H1 (cell line): ENCODE data around the gene RNASE11. TPM values are rescaled to one million over a fixed set of nuclear protein-coding genes. Genes with fewer than 3 reads are reported as not detected.

Source experiments
- CTCF ChIA-PET: fragments of 300-600 bp; sonication (Branson Sonifier 250); formaldehyde crosslinking; loops from one replicate; lab custom pipeline; 2021; ENCODE audit not compliant: partially characterized antibody; lab: Charles Lee
- POLR2A ChIA-PET: fragments of 300-600 bp; sonication (Branson Sonifier 250); formaldehyde crosslinking; loops from one replicate; lab custom pipeline; 2021; ENCODE audit warnings: inconsistent platforms; ENCODE audit not compliant: partially characterized antibody; lab: Charles Lee
- DNase-seq, 2 experiments: peaks; one replicate each; pipeline versions ENCODE4 v3.0.0 to v3.0.0-alpha.2; 2010 to 2022; ENCODE audit warnings: low spot score in 2 of 2, low read depth in 1 of 2, mixed read lengths in 1 of 2
- FAIRE-seq: peaks from 2 replicates; lab custom pipeline; 2011; peaks lifted over from hg19 to GRCh38; lab: Jason Lieb, UNC
- H2AFZ ChIP-seq: 2 replicates; pipeline ENCODE4 v1.8.1; 2012; ENCODE audit warnings: low read length, inconsistent platforms
- H2AK5ac ChIP-seq: 2 replicates; pipeline ENCODE4 v1.6.1; 2013; ENCODE audit warnings: low read depth, low read length
- H2BK120ac ChIP-seq: replicated peaks from 2 replicates; pipeline ENCODE3; 2013; ENCODE audit warnings: low read depth, low read length, inconsistent platforms
- H2BK12ac ChIP-seq: 2 replicates; pipeline ENCODE4 v1.6.1; 2013; ENCODE audit warnings: low read depth, low read length
- H2BK15ac ChIP-seq: 2 replicates; pipeline ENCODE4 v1.6.1; 2013; ENCODE audit warnings: low read length
- H2BK20ac ChIP-seq: 2 replicates; pipeline ENCODE4 v1.6.1; 2013; ENCODE audit warnings: low read length
- H2BK5ac ChIP-seq: 2 replicates; pipeline ENCODE4 v1.6.1; 2013; ENCODE audit warnings: low read depth, low read length
- H3K14ac ChIP-seq: 2 replicates; pipeline ENCODE4 v1.6.1; 2013; ENCODE audit warnings: inconsistent platforms; ENCODE audit not compliant: insufficient read length
- H3K18ac ChIP-seq: 2 replicates; pipeline ENCODE4 v1.6.1; 2013; ENCODE audit warnings: low read length; ENCODE audit errors: extremely low read depth
- H3K23ac ChIP-seq: 2 replicates; pipeline ENCODE4 v1.6.1; 2013; ENCODE audit warnings: inconsistent platforms; ENCODE audit not compliant: insufficient read length
- H3K23me2 ChIP-seq: 2 replicates; pipeline ENCODE4 v1.6.1; 2013; ENCODE audit warnings: low read depth, low read length
- H3K27ac ChIP-seq: 2 replicates; pipeline ENCODE4 v1.6.1; 2011; ENCODE audit warnings: low read depth, low read length, inconsistent platforms
- H3K27me3 ChIP-seq, 4 experiments: replicated peaks in 1 of 4; 1 replicate in 1 of 4; 2 replicates in 3 of 4; pipeline versions ENCODE4 v1.6.1 to v1.8.1; 2011 to 2013; ENCODE audit warnings: low read length in 3 of 4, mild to moderate bottlenecking in 3 of 4, inconsistent platforms in 2 of 4, mixed read lengths in 2 of 4, moderate library complexity in 1 of 4; ENCODE audit not compliant: control insufficient read depth in 3 of 4, insufficient read depth in 3 of 4; ENCODE audit errors: extremely low read depth in 1 of 4
- H3K36me3 ChIP-seq, 4 experiments: 2 replicates each; pipeline versions ENCODE4 v1.6.1 to v1.8.1; 2011 to 2013; ENCODE audit warnings: mild to moderate bottlenecking in 4 of 4, low read length in 3 of 4, moderate library complexity in 2 of 4, control low read depth in 1 of 4, inconsistent platforms in 1 of 4; ENCODE audit not compliant: insufficient read depth in 4 of 4, control insufficient read depth in 2 of 4
- H3K4ac ChIP-seq: replicated peaks from 2 replicates; pipeline ENCODE3; 2013; ENCODE audit warnings: low read length, low read depth, mixed read lengths, inconsistent platforms; ENCODE audit not compliant: insufficient read length
- H3K4me1 ChIP-seq, 4 experiments: replicated peaks in 1 of 4; 1 replicate in 1 of 4; 2 replicates in 3 of 4; pipeline versions ENCODE4 v1.6.1 to v1.8.1; 2011 to 2013; ENCODE audit warnings: low read length in 3 of 4, inconsistent platforms in 2 of 4, mixed read lengths in 1 of 4; ENCODE audit not compliant: insufficient read depth in 4 of 4, control insufficient read depth in 3 of 4
- H3K4me2 ChIP-seq, 2 experiments: 2 replicates each; pipeline versions ENCODE4 v1.6.1 to v1.8.1; 2011 to 2013; ENCODE audit warnings: low read depth in 2 of 2, low read length in 2 of 2, control low read depth in 1 of 2, inconsistent platforms in 1 of 2, mild to moderate bottlenecking in 1 of 2; ENCODE audit not compliant: insufficient read depth in 1 of 2
- H3K4me3 ChIP-seq, 4 experiments: fragments of 200-600, 300-600 bp in 1 of 4; sonication (generic), shearing (Covaris generic), sonication (Bioruptor Twin) in 1 of 4; 2 replicates each; pipeline versions ENCODE4 v1.5.1 to v1.8.1; 2011 to 2016; ENCODE audit warnings: low read length in 4 of 4, low read depth in 3 of 4, control low read depth in 2 of 4, inconsistent platforms in 2 of 4, mild to moderate bottlenecking in 2 of 4, mixed read lengths in 1 of 4, moderate library complexity in 1 of 4; ENCODE audit not compliant: insufficient read depth in 2 of 4; ENCODE audit errors: extremely low read depth in 1 of 4
- H3K56ac ChIP-seq: replicated peaks from 2 replicates; pipeline ENCODE3; 2013; ENCODE audit warnings: low read depth, mild to moderate bottlenecking, mixed read lengths, low read length, inconsistent platforms; ENCODE audit not compliant: insufficient read length
- H3K79me1 ChIP-seq: 2 replicates; pipeline ENCODE4 v1.6.1; 2013; ENCODE audit warnings: low read depth, low read length, control low read depth
- H3K79me2 ChIP-seq, 2 experiments: 2 replicates each; pipeline versions ENCODE4 v1.6.1 to v1.8.1; 2012 to 2013; ENCODE audit warnings: low read length in 2 of 2, mild to moderate bottlenecking in 2 of 2, inconsistent platforms in 1 of 2; ENCODE audit not compliant: insufficient read depth in 2 of 2, control insufficient read depth in 1 of 2
- H3K9ac ChIP-seq, 4 experiments: replicated peaks in 1 of 4; 1 replicate in 1 of 4; 2 replicates in 3 of 4; pipeline versions ENCODE4 v1.6.1 to v1.8.1; 2011 to 2013; ENCODE audit warnings: low read depth in 3 of 4, low read length in 3 of 4, control low read depth in 2 of 4, mild to moderate bottlenecking in 2 of 4, moderate library complexity in 2 of 4, inconsistent platforms in 1 of 4; ENCODE audit errors: extremely low read depth in 1 of 4
- H3K9me3 ChIP-seq, 2 experiments: 2 replicates each; pipeline versions ENCODE4 v1.6.1 to v1.8.1; 2012 to 2013; ENCODE audit warnings: mild to moderate bottlenecking in 2 of 2, moderate library complexity in 2 of 2, control low read depth in 1 of 2, inconsistent platforms in 1 of 2, low read depth in 1 of 2, low read length in 1 of 2, mixed read lengths in 1 of 2; ENCODE audit not compliant: insufficient read depth in 2 of 2
- H4K20me1 ChIP-seq, 2 experiments: replicated peaks in 1 of 2; 2 replicates each; pipeline versions ENCODE3 to v1.8.1; 2011 to 2013; ENCODE audit warnings: inconsistent platforms in 2 of 2, low read length in 2 of 2, mild to moderate bottlenecking in 1 of 2; ENCODE audit not compliant: insufficient read depth in 2 of 2, control insufficient read depth in 1 of 2
- H4K5ac ChIP-seq: 2 replicates; pipeline ENCODE4 v1.6.1; 2013; ENCODE audit warnings: low read length, low read depth, mixed read lengths, inconsistent platforms; ENCODE audit not compliant: insufficient read length
- H4K8ac ChIP-seq: 2 replicates; pipeline ENCODE4 v1.8.0; 2013; ENCODE audit warnings: mild to moderate bottlenecking, moderate library complexity, low read length, inconsistent platforms; ENCODE audit not compliant: insufficient read depth; ENCODE audit errors: extremely low read depth
- H4K91ac ChIP-seq: replicated peaks from 2 replicates; pipeline ENCODE3; 2013; ENCODE audit warnings: low read length, mixed read lengths, inconsistent platforms; ENCODE audit not compliant: insufficient read length
- BACH1 ChIP-seq: IDR thresholded peaks from 2 replicates; pipeline ENCODE4 v1.6.1; 2012; ENCODE audit warnings: low read length, improper control_type of control experiment
- CBX8 ChIP-seq: fragments of 300-800, 300-1000 bp; sonication (generic); IDR thresholded peaks from 2 replicates; pipeline ENCODE4 v1.7.1; 2016; ENCODE audit warnings: low read depth, low read length, borderline replicate concordance
- CHD1 ChIP-seq: IDR thresholded peaks from 2 replicates; pipeline ENCODE4 v1.6.1; 2012; ENCODE audit warnings: low read depth, low read length, improper control_type of control experiment
- CREB1 ChIP-seq: IDR thresholded peaks from 2 replicates; pipeline ENCODE4 v1.6.1; 2012; ENCODE audit warnings: inconsistent platforms
- CTBP2 ChIP-seq: IDR thresholded peaks from 2 replicates; pipeline ENCODE4 v1.7.0; 2011; ENCODE audit warnings: borderline replicate concordance, mild to moderate bottlenecking, moderate library complexity, mixed read lengths, low read length; ENCODE audit not compliant: insufficient read depth, insufficient read length
- HDAC6 ChIP-seq: IDR thresholded peaks from one replicate; pipeline ENCODE4 v1.7.1; 2012; ENCODE audit warnings: low read depth, mild to moderate bottlenecking, inconsistent platforms, low read length, moderate library complexity
- KDM1A ChIP-seq: fragments of 200-600, 300-600 bp; sonication (generic); IDR thresholded peaks from 2 replicates; pipeline ENCODE4 v1.7.1; 2016; ENCODE audit warnings: mild to moderate bottlenecking, low read length, borderline replicate concordance
- POLR2A ChIP-seq, 2 experiments: IDR thresholded peaks; 1 replicate in 1 of 2; 2 replicates in 1 of 2; pipeline ENCODE4 v1.6.1; 2011; ENCODE audit warnings: low read depth in 2 of 2, low read length in 2 of 2, mild to moderate bottlenecking in 2 of 2; ENCODE audit errors: control extremely low read depth in 1 of 2
- TAF1 ChIP-seq: IDR thresholded peaks from 2 replicates; pipeline ENCODE4 v1.6.1; 2011; ENCODE audit warnings: mild to moderate bottlenecking, low read depth, low read length
- TCF12 ChIP-seq: IDR thresholded peaks from 2 replicates; pipeline ENCODE4 v1.6.1; 2011; ENCODE audit warnings: low read depth, mild to moderate bottlenecking, low read length
- whole genome bisulfite sequencing, 2 experiments: shearing (Covaris generic) in 1 of 2; methylation state at CpG; one replicate each; pipeline versions ENCODE4 v1.1.6 to v1.1.7; 2013 to 2015; ENCODE audit warnings: low lambda C conversion rate in 2 of 2, mixed read lengths in 2 of 2, inconsistent platforms in 1 of 2, low coverage in 1 of 2, missing lambda C conversion rate in 1 of 2; ENCODE audit not compliant: insufficient replicate concordance in 2 of 2, insufficient coverage in 1 of 2, insufficient read length in 1 of 2; ENCODE audit errors: extremely low coverage in 1 of 2, missing lambda C conversion rate in 1 of 2; 5-methylcytosine and 5-hydroxymethylcytosine counted together
- polyA plus RNA-seq, 7 experiments: library from polyadenylated mRNA; depleted of rRNA in 3 of 7; stranded (reverse) in 5 of 7; unstranded in 2 of 7; fragments of >200 nt in 5 of 7; fragments of 200-250 nt in 2 of 7; gene quantifications; 1 replicate in 5 of 7; 2 replicates in 1 of 7; 4 replicates in 1 of 7; pipeline versions ENCODE4 v1.2.1 to v1.2.3, GENCODE V29; 2011 to 2013; ENCODE audit warnings: missing spikeins in 2 of 7, mixed read lengths in 2 of 7
- total RNA-seq: library from RNA; stranded (reverse); fragmentation: NEBNext Ultra II Directional; extraction: Animal tissue kit (Norgen Biotek cat#: 25700); gene quantifications from 2 replicates; pipeline ENCODE4 v1.2.1, GENCODE V29; 2021
- TF ChIP-seq, protein P1 (sequence below): IDR thresholded peaks from 2 replicates; pipeline ENCODE4 v1.6.1; 2012; ENCODE audit warnings: inconsistent platforms

Gene RNASE11
- total and polyA plus RNA-seq, 2 of the 8 experiments (the other 6 are each of a cell fraction or from before 2014, with no cell fraction given): not detected

DNA sequence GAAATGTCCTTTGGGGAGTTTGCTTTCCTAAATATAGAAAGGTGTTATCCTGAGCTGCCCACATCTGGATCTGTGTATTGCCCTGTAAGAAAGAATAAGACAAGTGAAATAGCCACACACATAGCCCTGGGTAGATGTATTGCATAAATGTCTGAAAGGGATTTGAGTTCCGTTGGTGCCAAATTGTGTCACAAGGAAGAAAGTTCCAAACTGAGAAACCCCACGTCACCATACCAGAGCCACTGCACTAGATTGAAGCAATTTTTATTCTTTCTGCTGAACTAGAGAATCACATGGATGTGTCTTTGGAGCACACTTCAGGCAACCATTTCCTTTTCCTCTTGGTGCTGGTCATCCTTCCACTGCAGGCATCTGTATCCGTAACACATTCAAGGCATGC, 32.0 kb downstream of the RNASE11 start:
- Histone ChIP-seq H4K5ac (no peak overlapping the region), H3K79me2 (no peaks in the 10 kb centered on the region), H4K8ac (no peak overlapping the region), H4K91ac (no peak overlapping the region), H3K9me3 (no peaks in the 10 kb centered on the region), H2BK15ac (0 out of 2 replicates have a peak overlapping the region, but pooled peaks have one; percentile 32), H2BK5ac (no peak overlapping the region), H3K9ac (no peak overlapping the region), H3K27ac (no peak overlapping the region), H3K27me3 (no peaks in the 10 kb centered on the region), H3K23me2 (no peaks in the 10 kb centered on the region; the same call in 1 of the 2 replicates), H3K14ac (no peak overlapping the region), H3K23ac (no peak overlapping the region), H4K20me1 (no peaks in the 10 kb centered on the region), H2AK5ac (no peak overlapping the region), H3K36me3 (no peaks in the 10 kb centered on the region), H3K4me2 (no peak overlapping the region), H3K4me3 (no peak overlapping the region), H3K18ac (no peak overlapping the region), H3K79me1 (no peaks in the 10 kb centered on the region), H3K56ac (no peak overlapping the region), H2AFZ (0 out of 2 replicates have a peak overlapping the region, but pooled peaks have one; percentile 48), H2BK12ac (peak overlapping the region; percentile 20; the same call in 1 of the 2 replicates), H2BK20ac (peak overlapping the region; percentile 68; the same call in 1 of the 2 replicates), H3K4me1 (peaks cover 2 to 10% (median 4%) of the 10 kb centered on the region in 4 experiments; a peak in 5 of 7 replicates), H3K4ac (no peak overlapping the region), H2BK120ac (peak overlapping the region; percentile 56)
- WGBS, 2 experiments: 91% methylated on average over 3 of the region's 3 CpGs; no CpG with 5 or more reads in 1 of the 2 experiments
- ChIA-PET CTCF (interaction anchor here (1.3 kb wide), 1 partner anchor 34 kb away, joined by 3 read pairs; no protein-coding TSS in a partner anchor), POLR2A (interaction anchor here (0.8 kb wide), 1 partner anchor 100 kb away, joined by 4 read pairs; no protein-coding TSS in a partner anchor)
- no peak for FAIRE-seq
- DNase-seq: no peak
- TF ChIP-seq CBX8: no peak
- TF ChIP-seq HDAC6: no peak
- no peak for TF ChIP-seq TCF12
- no peak for TF ChIP-seq CTBP2
- no peak for TF ChIP-seq POLR2A (IDR thresholded peaks at IDR 0.05; ENCODE audit: control extremely low read depth in 1 of 2, low read depth in 2 of 2, low read length in 2 of 2)
- TF ChIP-seq, protein P1, sequence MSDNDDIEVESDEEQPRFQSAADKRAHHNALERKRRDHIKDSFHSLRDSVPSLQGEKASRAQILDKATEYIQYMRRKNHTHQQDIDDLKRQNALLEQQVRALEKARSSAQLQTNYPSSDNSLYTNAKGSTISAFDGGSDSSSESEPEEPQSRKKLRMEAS: no peak
- TF ChIP-seq CREB1: no peak
- no peak for TF ChIP-seq CHD1
- TF ChIP-seq KDM1A: no peak
- TF ChIP-seq BACH1: no peak
- TF ChIP-seq TAF1: no peak
